ENCODE measurements around the gene XKR7. TPM values are rescaled to one million over a fixed set of nuclear protein-coding genes. Genes with fewer than 3 reads are reported as not detected.

XKR7 gene
- total and polyA plus RNA-seq, 2 donors (not counting 1 experiment from before 2014, with no cell fraction given) = 0.05 to 0.12 TPM

DNA sequence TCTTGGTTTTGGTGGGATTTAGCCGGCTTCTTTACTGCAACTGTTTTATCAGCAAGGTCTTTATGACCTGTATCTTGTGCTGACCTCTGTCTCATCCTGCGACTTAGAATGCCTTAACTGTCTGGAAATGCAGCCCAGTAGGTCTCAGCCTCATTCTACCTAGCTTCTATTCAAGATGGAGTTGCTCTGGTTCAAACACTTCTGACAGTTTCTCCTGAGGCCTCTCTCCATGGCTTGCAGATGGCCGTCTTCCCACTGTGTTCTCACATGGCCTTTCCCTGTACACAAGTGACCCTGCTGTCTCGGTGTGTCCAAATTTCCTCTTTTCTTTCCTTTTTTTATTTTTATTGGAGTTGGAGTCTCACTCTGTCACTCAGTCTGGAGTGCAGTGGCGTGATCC is 38.1 kb downstream of the XKR7 start:
- ChIA-PET POLR2A (no interaction called here), CTCF (no interaction called here)
- Histone ChIP-seq H3K4me1 (ENCODE audit: control insufficient read depth in 2 of 2, insufficient read depth in 2 of 2, low read length in 2 of 2) (no peaks in the 10 kb centered on the region), H3K9ac (ENCODE audit: low read length) (no peak overlapping the region), H3K27me3 (replicated peaks in 1 of 4; ENCODE audit: control extremely low read depth in 1 of 4, control insufficient read depth in 3 of 4, insufficient read depth in 4 of 4, low read length in 3 of 4) (peaks cover 0 to 8% (median 0%) of the 10 kb centered on the region in 4 experiments), H4K20me1 (ENCODE audit: control insufficient read depth, insufficient read depth, low read length, poor library complexity, severe bottlenecking) (no peaks in the 10 kb centered on the region), H3K4me3 (ENCODE audit: control extremely low read depth in 1 of 5, extremely low read depth in 1 of 5, insufficient read depth in 1 of 5, low read depth in 2 of 5, low read length in 4 of 5) (no peak overlapping the region), H3K27ac (ENCODE audit: low read length in 2 of 2) (no peak overlapping the region), H2AFZ (ENCODE audit: insufficient read depth, low read depth, low read length, poor library complexity, severe bottlenecking) (no peak overlapping the region), H3K4me2 (replicated peaks; ENCODE audit: low read depth, low read length, poor library complexity, severe bottlenecking) (no peak overlapping the region), H3K36me3 (replicated peaks in 1 of 2; ENCODE audit: control extremely low read depth in 1 of 2, control insufficient read depth in 1 of 2, extremely low read depth in 1 of 2, insufficient read depth in 2 of 2, low read length in 1 of 2) (no peaks in the 10 kb centered on the region), H3K79me2 (ENCODE audit: control insufficient read depth, insufficient read depth, low read length) (no peaks in the 10 kb centered on the region), H3K9me3 (ENCODE audit: control extremely low read depth in 1 of 3, control insufficient read depth in 2 of 3, insufficient read depth in 1 of 3, low read length in 2 of 3) (no peaks in the 10 kb centered on the region)
- TF ChIP-seq EZH2 (IDR thresholded peaks at IDR 0.05; ENCODE audit: borderline replicate concordance, insufficient read depth, low read depth, low read length, poor library complexity, severe bottlenecking) = no peak
- TF ChIP-seq, protein P1, sequence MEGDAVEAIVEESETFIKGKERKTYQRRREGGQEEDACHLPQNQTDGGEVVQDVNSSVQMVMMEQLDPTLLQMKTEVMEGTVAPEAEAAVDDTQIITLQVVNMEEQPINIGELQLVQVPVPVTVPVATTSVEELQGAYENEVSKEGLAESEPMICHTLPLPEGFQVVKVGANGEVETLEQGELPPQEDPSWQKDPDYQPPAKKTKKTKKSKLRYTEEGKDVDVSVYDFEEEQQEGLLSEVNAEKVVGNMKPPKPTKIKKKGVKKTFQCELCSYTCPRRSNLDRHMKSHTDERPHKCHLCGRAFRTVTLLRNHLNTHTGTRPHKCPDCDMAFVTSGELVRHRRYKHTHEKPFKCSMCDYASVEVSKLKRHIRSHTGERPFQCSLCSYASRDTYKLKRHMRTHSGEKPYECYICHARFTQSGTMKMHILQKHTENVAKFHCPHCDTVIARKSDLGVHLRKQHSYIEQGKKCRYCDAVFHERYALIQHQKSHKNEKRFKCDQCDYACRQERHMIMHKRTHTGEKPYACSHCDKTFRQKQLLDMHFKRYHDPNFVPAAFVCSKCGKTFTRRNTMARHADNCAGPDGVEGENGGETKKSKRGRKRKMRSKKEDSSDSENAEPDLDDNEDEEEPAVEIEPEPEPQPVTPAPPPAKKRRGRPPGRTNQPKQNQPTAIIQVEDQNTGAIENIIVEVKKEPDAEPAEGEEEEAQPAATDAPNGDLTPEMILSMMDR (IDR thresholded peaks at IDR 0.05) = no peak
- no peak overlapping the region for H3K27ac Mint-ChIP-seq
- no peak for ATAC-seq (ENCODE audit: low read depth)
- WGBS (ENCODE audit: insufficient coverage) = 97% methylated on average over 4 of the region's 5 CpGs
- H3K27me3 Mint-ChIP-seq = peaks cover 20% of the 10 kb centered on the region
- H3K4me1 Mint-ChIP-seq = no peaks in the 10 kb centered on the region
- no peaks in the 10 kb centered on the region for H3K9me3 Mint-ChIP-seq (ENCODE audit: insufficient read depth)
- DNase-seq = no peak
- intact Hi-C loops (cut with micrococcal nuclease) = no loop called here
- no peak overlapping the region for H3K4me3 Mint-ChIP-seq

DNA sequence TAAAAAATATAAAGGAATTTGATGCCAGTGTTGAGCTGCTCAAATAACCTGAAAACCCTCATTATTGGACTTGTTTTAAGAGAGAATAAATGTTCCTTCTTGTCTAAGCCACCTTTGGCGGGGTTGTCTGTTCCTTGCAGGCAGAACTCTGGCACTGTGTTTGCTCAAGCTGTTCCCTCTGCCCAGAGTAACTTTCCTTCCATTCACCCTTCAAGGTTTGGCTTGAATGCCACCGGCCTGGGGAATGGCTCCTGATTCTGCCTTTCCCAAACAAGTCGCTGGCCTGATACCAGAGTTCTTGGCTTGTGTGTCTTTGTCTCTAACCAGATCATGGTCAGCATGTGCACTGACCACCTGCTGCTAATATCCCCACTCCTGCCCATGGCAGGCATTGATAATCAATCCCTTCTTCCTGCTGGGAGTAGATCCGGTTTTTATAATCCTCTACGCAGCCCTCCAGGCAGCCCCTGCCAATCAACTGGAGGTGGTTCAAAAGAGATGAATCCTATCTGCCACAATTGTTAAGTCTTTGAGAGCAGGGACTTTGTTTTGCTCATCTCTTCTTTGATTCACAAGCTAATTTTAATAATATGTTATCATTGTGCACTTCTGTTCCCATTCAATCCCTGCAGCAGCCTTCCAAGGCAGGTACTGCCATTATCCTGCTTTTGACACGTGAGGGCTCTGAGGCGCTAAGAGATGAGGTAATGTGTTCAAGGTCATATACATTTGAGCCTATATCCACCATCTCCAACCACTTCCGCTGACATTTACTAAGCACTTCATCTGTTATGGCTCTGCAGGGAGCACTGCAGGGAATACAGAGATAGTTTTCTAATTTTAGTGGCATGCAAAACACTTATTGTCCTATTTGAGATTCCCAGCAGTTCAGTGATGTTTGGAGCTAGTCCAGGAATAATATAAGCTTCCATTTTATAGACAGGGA is 39.2 kb downstream of the XKR7 start:
- H3K4me2 ChIP-seq (replicated peaks; ENCODE audit: low read depth, low read length, poor library complexity, severe bottlenecking) = no peak overlapping the region
- no peaks in the 10 kb centered on the region for H3K4me1 ChIP-seq (ENCODE audit: control insufficient read depth in 2 of 2, insufficient read depth in 2 of 2, low read length in 2 of 2)
- DNase-seq (no peak), ATAC-seq (ENCODE audit: low read depth) (no peak)
- TF ChIP-seq, protein P1 (IDR thresholded peaks at IDR 0.05) = no peak
- no peak for TF ChIP-seq EZH2 (IDR thresholded peaks at IDR 0.05; ENCODE audit: borderline replicate concordance, insufficient read depth, low read depth, low read length, poor library complexity, severe bottlenecking)
- no peak overlapping the region for H3K9ac ChIP-seq (ENCODE audit: low read length)
- no peaks in the 10 kb centered on the region for H3K9me3 ChIP-seq (ENCODE audit: control extremely low read depth in 1 of 3, control insufficient read depth in 2 of 3, insufficient read depth in 1 of 3, low read length in 2 of 3)
- intact Hi-C loops (cut with micrococcal nuclease) = no loop called here
- Mint-ChIP-seq H3K9me3 (ENCODE audit: insufficient read depth) (no peaks in the 10 kb centered on the region), H3K27me3 (peaks cover 23% of the 10 kb centered on the region), H3K4me3 (no peak overlapping the region), H3K4me1 (no peaks in the 10 kb centered on the region), H3K27ac (no peak overlapping the region)
- ChIA-PET POLR2A (no interaction called here), CTCF (interaction anchor here (1.0 kb wide), 1 partner anchor 23 kb away, joined by 3 read pairs; no protein-coding TSS in a partner anchor)
- 91% methylated on average over 3 of the region's 8 CpGs for WGBS (ENCODE audit: insufficient coverage)
- no peaks in the 10 kb centered on the region for H3K79me2 ChIP-seq (ENCODE audit: control insufficient read depth, insufficient read depth, low read length)
- no peaks in the 10 kb centered on the region for H3K36me3 ChIP-seq (replicated peaks in 1 of 2; ENCODE audit: control extremely low read depth in 1 of 2, control insufficient read depth in 1 of 2, extremely low read depth in 1 of 2, insufficient read depth in 2 of 2, low read length in 1 of 2)
- no peaks in the 10 kb centered on the region for H4K20me1 ChIP-seq (ENCODE audit: control insufficient read depth, insufficient read depth, low read length, poor library complexity, severe bottlenecking)
- H3K27me3 ChIP-seq (replicated peaks in 1 of 4; ENCODE audit: control extremely low read depth in 1 of 4, control insufficient read depth in 3 of 4, insufficient read depth in 4 of 4, low read length in 3 of 4) = peaks cover 0 to 8% (median 0%) of the 10 kb centered on the region in 4 experiments
- no peak overlapping the region for H3K27ac ChIP-seq (ENCODE audit: low read length in 2 of 2)
- H3K4me3 ChIP-seq (ENCODE audit: control extremely low read depth in 1 of 5, extremely low read depth in 1 of 5, insufficient read depth in 1 of 5, low read depth in 2 of 5, low read length in 4 of 5) = no peak overlapping the region
- no peak overlapping the region for H2AFZ ChIP-seq (ENCODE audit: insufficient read depth, low read depth, low read length, poor library complexity, severe bottlenecking)

Measured in B cell (primary cell).